Heart right ventricle (tissue), 16 donors: Measurements from ENCODE around the gene PRPH. TPM values are rescaled to one million over a fixed set of nuclear protein-coding genes. Genes with fewer than 3 reads are reported as not detected.

Experiments used
- ATAC-seq, 8 donors: fragments of 200-7000 bp; cut with Tn5 transposase; one replicate each; pipeline ENCODE4 v1.9.1; 2020; ENCODE audit warnings: mild to moderate bottlenecking in 8 of 8, moderate library complexity in 8 of 8, moderate number of reproducible peaks in 1 of 8
- DNase-seq, 2 donors: peaks; one replicate each; pipeline ENCODE4 v3.0.0-alpha.2; 2020
- H3K27ac ChIP-seq, 10 donors: fragments of 200-600 bp; sonication (generic) in 2 of 10; one replicate each; pipeline versions ENCODE4 v1.5.0 to v1.8.0; 2020 to 2022; ENCODE audit warnings: mild to moderate bottlenecking in 3 of 10
- H3K27me3 ChIP-seq, 7 donors: fragments of 200-600 bp; one replicate each; pipeline ENCODE4 v1.8.0; 2021 to 2022; ENCODE audit warnings: mild to moderate bottlenecking in 2 of 7
- H3K36me3 ChIP-seq, 9 donors: fragments of 200-600 bp; sonication (generic) in 1 of 9; one replicate each; pipeline versions ENCODE4 v1.5.0 to v1.8.0; 2020 to 2022; ENCODE audit warnings: mild to moderate bottlenecking in 2 of 9
- H3K4me1 ChIP-seq, 9 donors: fragments of 200-600 bp; sonication (generic) in 1 of 9; one replicate each; pipeline versions ENCODE4 v1.5.0 to v1.8.0; 2020 to 2022; ENCODE audit warnings: mild to moderate bottlenecking in 4 of 9
- H3K4me3 ChIP-seq, 10 donors: fragments of 200-600 bp; sonication (generic) in 2 of 10; one replicate each; pipeline versions ENCODE4 v1.5.0 to v1.8.0; 2020 to 2022; ENCODE audit warnings: mild to moderate bottlenecking in 7 of 10, moderate library complexity in 2 of 10
- H3K9me3 ChIP-seq, 11 donors: fragments of 200-600 bp in 10 of 11; sonication (generic) in 2 of 11; one replicate each; pipeline versions ENCODE4 v1.5.0 to v1.8.0; 2013 to 2022; ENCODE audit warnings: mild to moderate bottlenecking in 2 of 11, control low read depth in 1 of 11, moderate library complexity in 1 of 11
- WGBS, 2 donors: extraction: QIAGEN DNeasy Blood & Tissue Kit; methylation state at CpG; one replicate each; pipeline ENCODE4 v1.1.7; 2013; ENCODE audit warnings: inconsistent platforms in 1 of 2; 5-methylcytosine and 5-hydroxymethylcytosine counted together
- intact Hi-C, 10 donors: fragments of 100-400 bp; cut with DNase I; formaldehyde crosslinking; loops; one replicate each; pipeline versions ENCODE4 v1.11.1 to v1.14.2; 2022
- polyA plus RNA-seq, 2 donors: library from polyadenylated mRNA; stranded (reverse); fragments of 200-250 nt; gene quantifications; one replicate each; pipeline ENCODE4 v1.2.3, GENCODE V29; 2013
- total RNA-seq, 10 donors: library from RNA; stranded (reverse); fragmentation: NEBNext Ultra II Directional in 3 of 10; extraction: Animal tissue kit (Norgen Biotek cat#: 25700) in 3 of 10; gene quantifications; one replicate each; pipeline versions ENCODE4 v1.2.1 to v1.2.4, GENCODE V29; 2021 to 2023
- TF ChIP-seq, protein P1 (sequence below), 9 donors: fragments of 200-600 bp; sonication (generic) in 2 of 9; IDR thresholded peaks; one replicate each; pipeline versions ENCODE4 v1.5.0 to v1.8.0; 2021 to 2022; ENCODE audit warnings: antibody characterized with exemption in 9 of 9, mild to moderate bottlenecking in 5 of 9, moderate library complexity in 1 of 9
- donor health status: Arrhythmogenic right ventricular cardiomyopathy.
- donor health status: ischemic (EF 13 %, LVEDD 7.1; RV severe dilation, severe dysfunction).
- donor health status: healthy with polysubstance abuse.
- donor health status: DM: no; HTN: yes; CAD: no.
- donor health status: DM: no; HTN: no; CAD: no.
- donor health status: ischemic (EF 25% LVEDD 6.9; RV normal size, moderate dysfunction).
- donor health status: ischemic (EF 25% LVEDD 5.7; RV mildly dilated, moderate dysfunction).
- donor health status: healthy.
- donor health status: DM: yes; HTN: yes; CAD: no.
- donor health status: Ischemic cardiomyopathy.
- donor health status: ischemic (EF 35%, LVEDD 5.7; RV mildly dilated, moderate dysfunction).
- donor health status: nonischemic (EF 11% LVEDD 7.7; RV severe dilation, severe dysfunction).
- donor health status: DM: yes; HTN: yes; CAD: no.
- donor health status: PGD.
- donor health status: ischemic (EF 29% LVEDD 5.4; RV normal size, mild dysfunction).
- donor health status: nonischemic (EF 23%, LVEDD 6.1; RV moderate dilation, normal function).

Gene PRPH
- total and polyA plus RNA-seq, 12 donors: 0.10 to 0.64 (median 0.47) TPM; not detected in 5

DNA sequence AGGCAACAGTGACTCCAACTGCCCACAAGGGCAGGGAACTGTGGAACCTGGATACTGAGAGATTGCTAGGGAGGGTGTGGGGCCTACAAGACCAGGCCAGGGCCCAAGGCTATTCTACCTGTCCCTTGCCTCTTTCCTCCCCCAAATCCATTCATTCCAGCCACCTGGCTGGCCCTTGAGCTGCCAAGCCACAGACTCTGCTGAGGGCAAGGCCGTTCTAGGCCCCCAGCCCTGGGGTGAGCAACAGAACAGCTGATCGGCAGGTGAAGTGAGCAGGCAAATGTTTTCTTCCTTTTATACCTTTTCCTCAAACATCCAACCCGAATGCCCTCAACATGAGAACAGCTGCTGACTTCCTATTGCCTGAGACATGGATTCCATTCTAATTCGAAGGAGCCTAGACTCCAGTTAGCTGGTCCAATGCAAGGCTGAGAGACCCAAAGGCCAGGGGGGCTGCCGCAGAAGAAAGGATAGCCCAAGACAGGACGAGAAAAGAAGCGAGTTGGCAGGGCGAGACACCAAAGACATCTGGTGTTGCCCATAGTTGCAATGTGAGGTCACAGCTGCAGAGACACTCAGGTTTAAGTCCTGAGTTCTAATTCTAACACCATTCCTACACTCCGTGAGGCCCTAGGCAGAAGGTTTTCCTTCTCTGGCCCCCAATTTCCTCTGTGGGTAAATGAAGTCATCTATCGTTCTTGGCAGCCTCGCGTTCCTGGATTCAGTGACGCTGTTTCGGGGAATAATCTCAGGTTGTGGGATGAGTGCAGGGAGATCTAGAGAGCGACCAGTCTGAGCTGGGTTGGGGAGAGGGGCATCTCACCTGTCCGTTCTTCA, 40.4 kb downstream of the PRPH start:
- no peak for ATAC-seq
- H3K27ac ChIP-seq: no peak overlapping the region
- WGBS, 2 donors: 57 to 59% methylated on average over 16 of the region's 16 CpGs
- no peak overlapping the region for H3K4me3 ChIP-seq
- TF ChIP-seq, protein P1, sequence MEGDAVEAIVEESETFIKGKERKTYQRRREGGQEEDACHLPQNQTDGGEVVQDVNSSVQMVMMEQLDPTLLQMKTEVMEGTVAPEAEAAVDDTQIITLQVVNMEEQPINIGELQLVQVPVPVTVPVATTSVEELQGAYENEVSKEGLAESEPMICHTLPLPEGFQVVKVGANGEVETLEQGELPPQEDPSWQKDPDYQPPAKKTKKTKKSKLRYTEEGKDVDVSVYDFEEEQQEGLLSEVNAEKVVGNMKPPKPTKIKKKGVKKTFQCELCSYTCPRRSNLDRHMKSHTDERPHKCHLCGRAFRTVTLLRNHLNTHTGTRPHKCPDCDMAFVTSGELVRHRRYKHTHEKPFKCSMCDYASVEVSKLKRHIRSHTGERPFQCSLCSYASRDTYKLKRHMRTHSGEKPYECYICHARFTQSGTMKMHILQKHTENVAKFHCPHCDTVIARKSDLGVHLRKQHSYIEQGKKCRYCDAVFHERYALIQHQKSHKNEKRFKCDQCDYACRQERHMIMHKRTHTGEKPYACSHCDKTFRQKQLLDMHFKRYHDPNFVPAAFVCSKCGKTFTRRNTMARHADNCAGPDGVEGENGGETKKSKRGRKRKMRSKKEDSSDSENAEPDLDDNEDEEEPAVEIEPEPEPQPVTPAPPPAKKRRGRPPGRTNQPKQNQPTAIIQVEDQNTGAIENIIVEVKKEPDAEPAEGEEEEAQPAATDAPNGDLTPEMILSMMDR (IDR thresholded peaks at IDR 0.05): no peak
- peaks cover 0 to 41% (median 14%) of the 10 kb centered on the region in 9 donors for H3K4me1 ChIP-seq
- peaks cover 21 to 94% (median 73%) of the 10 kb centered on the region in 7 donors for H3K27me3 ChIP-seq
- no peaks in the 10 kb centered on the region for H3K9me3 ChIP-seq
- no peaks in the 10 kb centered on the region for H3K36me3 ChIP-seq
- no peak for DNase-seq
- intact Hi-C loops: loop anchor here in 2 of 10 donors (5.0 kb wide), 1 partner anchor 43 kb away; no protein-coding TSS in a partner anchor

DNA sequence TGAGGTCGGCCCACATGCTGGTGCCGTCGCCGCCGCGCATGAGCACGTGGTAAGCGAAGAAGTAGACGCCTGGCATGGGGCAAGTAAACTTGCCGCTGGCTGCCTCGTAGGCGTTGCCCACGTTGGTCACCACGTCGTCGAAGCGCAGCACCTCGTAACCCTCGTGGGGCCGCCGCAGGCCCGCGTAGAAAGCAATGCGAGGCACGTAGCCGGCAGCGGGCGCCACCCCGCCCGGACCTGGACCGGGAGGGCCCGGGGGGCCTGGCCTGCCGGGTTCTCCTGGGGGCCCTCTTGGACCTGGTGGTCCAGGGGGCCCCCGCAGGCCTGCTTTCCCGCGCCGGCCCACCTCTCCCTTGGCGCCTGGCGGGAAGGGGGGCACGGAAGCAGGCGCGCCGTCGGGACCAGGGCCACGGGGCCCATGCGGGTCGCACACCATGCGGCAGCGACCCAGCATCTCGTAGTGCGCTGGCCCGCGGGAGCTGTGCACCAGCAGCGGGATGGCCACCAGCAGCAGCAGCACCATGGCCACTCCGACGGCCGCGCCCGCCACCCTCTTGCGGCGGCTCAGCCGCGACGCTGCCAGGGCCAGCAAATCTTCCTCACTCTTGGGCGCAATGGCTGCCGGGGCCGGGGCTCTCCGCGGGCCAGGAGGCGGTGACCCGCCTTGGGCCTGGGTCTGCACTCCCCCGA, 41.2 kb downstream of the PRPH start:
- Histone ChIP-seq H3K9me3 (no peaks in the 10 kb centered on the region), H3K27me3 (peaks cover 21 to 98% (median 79%) of the 10 kb centered on the region in 7 donors), H3K4me1 (peaks cover 0 to 40% (median 14%) of the 10 kb centered on the region in 9 donors), H3K27ac (no peak overlapping the region), H3K4me3 (peak overlapping the region in 1 of 10 donors; percentile 43), H3K36me3 (no peaks in the 10 kb centered on the region)
- DNase-seq (no peak), ATAC-seq (no peak)
- intact Hi-C loops: loop anchor here in 2 of 10 donors (5.0 kb wide), 1 partner anchor 44 kb away; no protein-coding TSS in a partner anchor
- WGBS, 2 donors: 6 to 10% methylated on average over 72 of the region's 72 CpGs
- TF ChIP-seq, protein P1 (IDR thresholded peaks at IDR 0.05): no peak

DNA sequence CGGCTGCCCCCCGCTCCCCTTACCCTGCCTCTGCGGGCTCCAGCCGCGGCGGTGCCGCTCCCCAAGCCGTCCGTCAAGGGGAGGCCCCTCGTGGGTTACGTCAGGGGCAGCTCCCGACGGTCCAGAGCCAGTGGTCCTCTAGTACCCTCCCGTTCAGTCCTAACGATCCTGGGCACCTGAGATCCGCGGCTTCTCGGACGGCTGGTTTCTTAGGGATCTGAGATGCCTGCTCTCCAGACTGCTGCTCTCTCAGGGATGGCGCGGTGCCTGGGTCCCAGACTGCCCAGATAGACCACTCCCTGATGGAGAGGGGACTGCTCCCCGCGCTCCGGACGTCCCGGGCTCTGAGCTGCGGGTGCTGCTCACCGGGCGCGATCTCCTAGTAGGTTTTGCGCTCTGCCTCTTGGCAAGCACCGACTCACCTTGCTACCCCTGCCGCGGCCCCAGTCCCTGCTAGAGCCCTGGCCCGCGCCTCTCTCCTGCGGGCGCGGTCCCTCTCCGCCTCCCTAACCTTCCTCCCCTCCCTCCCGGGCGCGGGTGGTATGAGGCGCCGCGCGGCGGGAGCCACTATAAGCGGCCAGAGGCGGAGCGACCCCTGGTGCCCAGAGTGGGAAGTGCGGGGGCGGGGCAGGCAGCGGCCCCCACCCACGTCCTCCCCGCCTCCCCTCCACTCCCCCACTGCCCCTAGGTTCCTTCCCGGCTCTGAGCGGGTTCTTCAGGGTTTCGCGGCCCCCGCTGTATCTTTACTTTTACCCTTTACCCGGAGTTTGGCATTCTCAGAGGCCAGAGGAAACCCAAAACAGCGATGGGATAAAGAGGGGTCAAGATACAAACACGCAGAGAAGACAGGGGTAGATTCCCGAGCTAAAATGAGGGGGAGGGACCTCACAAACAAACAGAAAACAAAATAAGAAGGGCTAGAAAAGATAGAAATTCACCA, 42.0 kb downstream of the PRPH start, which contains the start of gene C1QL4:
C1QL4 (minus strand) TSS at position 544 of the 940 bp plus-strand sequence. CDS start 711 bp downstream, outside the sequence.
- peaks cover 21 to 98% (median 79%) of the 10 kb centered on the region in 7 donors for H3K27me3 ChIP-seq

More for the DNA sequence above, 42.0 kb downstream of the PRPH start, which contains the start of gene C1QL4:
- intact Hi-C loops: loop anchor here in 2 of 10 donors (5.0 kb wide), 1 partner anchor 45 kb away; no protein-coding TSS in a partner anchor
- Histone ChIP-seq H3K4me3 (peak within 1 kb of the TSS in 9 of 10 donors; percentile 5 to 53 (median 38)), H3K36me3 (no peaks in the 10 kb centered on the region), H3K4me1 (peaks cover 0 to 34% (median 15%) of the 10 kb centered on the region in 9 donors), H3K27ac (no peak within 1 kb of the TSS), H3K9me3 (no peaks in the 10 kb centered on the region)
- 1 to 3% methylated on average over 64 to 65 of the region's 65 CpGs for WGBS, 2 donors
- TF ChIP-seq, protein P1 (IDR thresholded peaks at IDR 0.05): peak; percentile 90 to 100 (median 99)
- DNase-seq: peak; percentile 81 to 86
- peak; percentile 81 to 92 (median 86) for ATAC-seq
